HG02588 (cell line): ENCODE measurements around the gene GSKIP.
A peak's percentile ranks its signal among the peaks of the same experiment; 100 is the strongest.

Source experiments
- ATAC-seq: cut with Tn5 transposase; IDR thresholded peaks from one replicate; pipeline ENCODE4 v1.9.1; 2021; ENCODE audit warnings: mild to moderate bottlenecking, moderate library complexity; ENCODE audit not compliant: unreplicated experiment

Gene GSKIP

GRCh38 chr14:96376093-96376492, 12.8 kb downstream of the GSKIP start:
- ATAC-seq, result no peak

GRCh38 chr14:96380735-96381134, 17.4 kb downstream of the GSKIP start:
- peak; percentile 76 for ATAC-seq

GRCh38 chr14:96383445-96383844, 20.1 kb downstream of the GSKIP start:
- no peak for ATAC-seq

GRCh38 chr14:96384053-96384452, 20.7 kb downstream of the GSKIP start:
- ATAC-seq, result no peak

- ATAC-seq, result no peak
These were observed 21.4 kb downstream of the GSKIP start for GRCh38 chr14:96384740-96385139.

GRCh38 chr14:96385385-96385784, 22.1 kb downstream of the GSKIP start:
- no peak for ATAC-seq

- ATAC-seq, result no peak
These were observed 27.6 kb downstream of the GSKIP start for GRCh38 chr14:96390965-96391292.

GRCh38 chr14:96391293-96392118, 28.2 kb downstream of the GSKIP start:
- peak; percentile 85 for ATAC-seq

GRCh38 chr14:96393071-96393691, 29.9 kb downstream of the GSKIP start:
- no peak for ATAC-seq

GRCh38 chr14:96394047-96394815, 30.9 kb downstream of the GSKIP start:
- ATAC-seq, result no peak

GRCh38 chr14:96398432-96398831, 35.1 kb downstream of the GSKIP start:
- ATAC-seq, result no peak

GRCh38 chr14:96398921-96399320, 35.6 kb downstream of the GSKIP start:
- no peak for ATAC-seq

- ATAC-seq, result no peak
These were observed 36.1 kb downstream of the GSKIP start for GRCh38 chr14:96399405-96399804.

GRCh38 chr14:96400495-96400894, 37.2 kb downstream of the GSKIP start:
- no peak for ATAC-seq

- ATAC-seq, result no peak
These were observed 40.1 kb downstream of the GSKIP start for GRCh38 chr14:96403409-96403808.

- no peak for ATAC-seq
These were observed 42.4 kb downstream of the GSKIP start for GRCh38 chr14:96405677-96406076.

GRCh38 chr14:96407935-96408570, 44.7 kb downstream of the GSKIP start:
- no peak for ATAC-seq

GRCh38 chr14:96408608-96409007, 45.3 kb downstream of the GSKIP start:
- ATAC-seq, result no peak

- no peak for ATAC-seq
These were observed 46.4 kb downstream of the GSKIP start for GRCh38 chr14:96409701-96410100.

- no peak for ATAC-seq
These were observed 46.8 kb downstream of the GSKIP start for GRCh38 chr14:96410119-96410518.

- no peak for ATAC-seq
These were observed 50.2 kb downstream of the GSKIP start for GRCh38 chr14:96413526-96413925.
